Measurements from ENCODE around the gene LATS2.

Gene LATS2

DNA sequence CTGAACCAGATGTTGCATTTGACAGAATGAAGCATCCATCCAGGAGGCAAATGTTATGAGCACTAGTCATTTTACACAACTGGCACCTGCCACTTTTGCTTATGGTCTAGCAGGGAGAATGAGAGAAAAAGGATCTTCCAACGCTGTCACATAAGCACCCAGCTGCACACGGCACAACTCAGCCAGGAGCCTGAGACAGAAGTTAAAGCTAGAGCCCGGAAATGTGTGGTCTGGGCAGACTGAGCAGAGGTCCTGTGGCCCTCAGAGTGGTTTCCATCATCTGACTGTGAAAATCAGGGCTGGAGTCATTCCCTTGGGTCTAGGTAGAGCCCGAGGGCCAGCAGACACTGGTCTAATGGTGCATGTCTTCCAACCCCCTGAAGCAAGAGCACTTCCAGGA, 80.5 kb downstream of the LATS2 start:
- no peak for DNase-seq
- Histone ChIP-seq H3K27me3 (no peaks in the 10 kb centered on the region), H3K4me3 (no peak overlapping the region), H3K4me1 (no peaks in the 10 kb centered on the region), H3K36me3 (peaks cover 64 to 80% (median 76%) of the 10 kb centered on the region in 3 donors), H3K27ac (no peak overlapping the region), H3K9me3 (no peaks in the 10 kb centered on the region)
- intact Hi-C loops (cut with DNase I; ENCODE audit: low total_unique reads) = no loop called here
- no peak for TF ChIP-seq CTCF (IDR thresholded peaks at IDR 0.05)

DNA sequence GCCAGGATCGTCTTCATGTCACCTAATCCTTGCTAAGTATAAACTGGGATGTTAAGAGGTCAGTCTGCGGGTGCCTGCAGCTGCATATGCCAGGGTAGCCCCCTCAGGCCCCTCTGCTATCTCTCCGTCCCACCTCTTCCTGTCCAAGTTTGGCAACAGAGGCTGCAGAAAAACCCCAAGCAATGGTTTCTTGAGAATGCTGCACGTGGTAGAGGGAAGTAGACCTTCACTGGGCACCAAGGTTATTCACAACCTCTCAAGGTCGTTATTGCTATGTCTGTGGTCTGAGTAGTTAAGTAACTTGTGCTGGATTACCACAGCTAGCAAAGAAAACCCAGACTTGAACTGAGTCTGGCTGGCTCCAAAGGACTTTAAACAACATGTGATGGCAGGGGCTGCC, 81.0 kb downstream of the LATS2 start:
- no peak for DNase-seq
- intact Hi-C loops (cut with DNase I; ENCODE audit: low total_unique reads) = no loop called here
- Histone ChIP-seq H3K27me3 (no peaks in the 10 kb centered on the region), H3K36me3 (peaks cover 69 to 83% (median 78%) of the 10 kb centered on the region in 3 donors), H3K4me1 (no peaks in the 10 kb centered on the region), H3K4me3 (no peak overlapping the region), H3K27ac (no peak overlapping the region), H3K9me3 (no peaks in the 10 kb centered on the region)
- no peak for TF ChIP-seq CTCF (IDR thresholded peaks at IDR 0.05)

- intact Hi-C loops (cut with DNase I; ENCODE audit: low total_unique reads) = no loop called here
Observed at GRCh38 chr13:20977394-20977793, 84.0 kb downstream of the LATS2 start.

GRCh38 chr13:20974981-20975585, 86.3 kb downstream of the LATS2 start:
- intact Hi-C loops (cut with DNase I; ENCODE audit: low total_unique reads) = no loop called here
- TF ChIP-seq CTCF (IDR thresholded peaks at IDR 0.05) = no peak
- Histone ChIP-seq H3K27me3 (no peaks in the 10 kb centered on the region), H3K4me1 (no peaks in the 10 kb centered on the region), H3K4me3 (no peak overlapping the region), H3K9me3 (no peaks in the 10 kb centered on the region), H3K36me3 (peaks cover 64 to 78% (median 66%) of the 10 kb centered on the region in 3 donors), H3K27ac (no peak overlapping the region)
- no peak for DNase-seq

More at GRCh38 chr13:20977394-20977793, 84.0 kb downstream of the LATS2 start:
- Histone ChIP-seq H3K27me3 (no peaks in the 10 kb centered on the region), H3K4me1 (no peaks in the 10 kb centered on the region), H3K27ac (no peak overlapping the region), H3K9me3 (no peaks in the 10 kb centered on the region), H3K36me3 (peaks cover 87 to 96% (median 89%) of the 10 kb centered on the region in 3 donors), H3K4me3 (no peak overlapping the region)
- no peak for DNase-seq
- no peak for TF ChIP-seq CTCF (IDR thresholded peaks at IDR 0.05)

DNA sequence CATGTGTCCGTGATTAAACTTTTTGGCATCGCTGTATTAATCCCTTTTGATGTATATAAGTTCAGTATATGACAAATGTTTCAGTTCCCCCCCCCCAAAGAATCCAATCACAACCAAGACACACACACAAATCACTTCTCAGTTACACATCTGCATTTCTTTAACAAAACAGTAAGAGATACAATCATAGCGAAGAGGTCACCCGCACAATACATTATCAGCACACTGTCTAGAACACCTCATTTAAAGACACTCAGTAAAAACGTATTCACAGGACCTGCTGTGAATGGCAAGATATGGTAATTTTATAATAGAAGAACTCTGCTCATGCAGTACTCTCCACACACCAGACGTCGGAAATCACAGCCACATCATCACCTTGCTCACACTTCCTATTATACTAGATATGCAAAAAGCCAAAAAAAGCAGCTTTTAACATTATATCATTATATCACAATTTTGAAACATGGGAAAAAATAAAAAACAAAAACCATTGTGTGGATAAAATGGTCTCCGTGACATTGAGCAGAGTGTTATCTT, 87.4 kb downstream of the LATS2 start:
- no peak overlapping the region for H3K4me3 ChIP-seq
- intact Hi-C loops (cut with DNase I; ENCODE audit: low total_unique reads) = no loop called here
- TF ChIP-seq CTCF (IDR thresholded peaks at IDR 0.05) = no peak
- peaks cover 53 to 67% (median 54%) of the 10 kb centered on the region in 3 donors for H3K36me3 ChIP-seq
- no peak overlapping the region for H3K27ac ChIP-seq
- H3K9me3 ChIP-seq = no peaks in the 10 kb centered on the region
- no peaks in the 10 kb centered on the region for H3K4me1 ChIP-seq
- no peaks in the 10 kb centered on the region for H3K27me3 ChIP-seq
- no peak for DNase-seq
